Measurements from ENCODE around the gene PRKAG2. TPM values are rescaled to one million over a fixed set of nuclear protein-coding genes. Genes with fewer than 3 reads are reported as not detected.

The PRKAG2 gene
- total and polyA plus RNA-seq, 9 donors: 9.3 to 37.7 (median 22.6) TPM

DNA sequence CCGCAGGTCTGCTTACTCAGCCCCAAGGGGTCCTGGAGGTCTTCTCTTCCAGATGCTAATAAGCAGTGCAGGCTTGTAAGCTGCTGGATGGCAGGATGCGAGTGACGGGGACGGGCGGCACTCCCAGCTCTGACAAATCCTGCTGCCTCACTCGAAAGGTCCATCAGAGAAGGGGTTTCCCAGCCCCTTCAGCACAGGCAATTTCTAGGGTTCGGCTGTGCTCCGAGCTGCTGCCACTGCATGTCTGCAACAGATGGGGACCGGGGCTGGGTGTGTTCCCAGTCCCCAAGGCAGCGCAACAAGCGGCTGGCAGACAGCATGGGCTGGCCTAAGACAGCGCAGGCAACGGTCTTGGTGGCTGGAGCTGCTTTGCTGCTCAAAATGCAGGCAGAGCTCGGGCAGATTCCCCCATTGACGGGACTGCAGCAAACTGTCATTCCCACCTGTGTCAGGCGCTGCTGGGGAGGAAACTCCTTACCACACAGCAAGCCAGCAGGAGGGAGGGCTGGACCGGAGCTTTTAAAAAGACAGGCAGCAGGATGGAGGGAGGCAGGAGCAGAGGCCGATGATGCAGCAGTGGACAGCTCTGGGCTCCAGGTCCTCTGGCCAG is 62.4 kb downstream of the PRKAG2 start:
- Histone ChIP-seq H3K27ac (no peak overlapping the region), H3K9me3 (no peaks in the 10 kb centered on the region), H3K36me3 (no peaks in the 10 kb centered on the region), H3K4me3 (no peak overlapping the region), H3K4me1 (ENCODE audit: insufficient read depth) (no peaks in the 10 kb centered on the region), H3K27me3 (no peaks in the 10 kb centered on the region)
- intact Hi-C loops (cut with DNase I): no loop called here
- no peak for DNase-seq
- 72 to 79% (median 77%) methylated on average over 18 of the region's 18 CpGs for WGBS, 3 donors
- TF ChIP-seq, protein P1, sequence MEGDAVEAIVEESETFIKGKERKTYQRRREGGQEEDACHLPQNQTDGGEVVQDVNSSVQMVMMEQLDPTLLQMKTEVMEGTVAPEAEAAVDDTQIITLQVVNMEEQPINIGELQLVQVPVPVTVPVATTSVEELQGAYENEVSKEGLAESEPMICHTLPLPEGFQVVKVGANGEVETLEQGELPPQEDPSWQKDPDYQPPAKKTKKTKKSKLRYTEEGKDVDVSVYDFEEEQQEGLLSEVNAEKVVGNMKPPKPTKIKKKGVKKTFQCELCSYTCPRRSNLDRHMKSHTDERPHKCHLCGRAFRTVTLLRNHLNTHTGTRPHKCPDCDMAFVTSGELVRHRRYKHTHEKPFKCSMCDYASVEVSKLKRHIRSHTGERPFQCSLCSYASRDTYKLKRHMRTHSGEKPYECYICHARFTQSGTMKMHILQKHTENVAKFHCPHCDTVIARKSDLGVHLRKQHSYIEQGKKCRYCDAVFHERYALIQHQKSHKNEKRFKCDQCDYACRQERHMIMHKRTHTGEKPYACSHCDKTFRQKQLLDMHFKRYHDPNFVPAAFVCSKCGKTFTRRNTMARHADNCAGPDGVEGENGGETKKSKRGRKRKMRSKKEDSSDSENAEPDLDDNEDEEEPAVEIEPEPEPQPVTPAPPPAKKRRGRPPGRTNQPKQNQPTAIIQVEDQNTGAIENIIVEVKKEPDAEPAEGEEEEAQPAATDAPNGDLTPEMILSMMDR (IDR thresholded peaks at IDR 0.05): no peak
- no peak for TF ChIP-seq EP300 (IDR thresholded peaks at IDR 0.05)
- no peak for TF ChIP-seq POLR2A (IDR thresholded peaks at IDR 0.05)

DNA sequence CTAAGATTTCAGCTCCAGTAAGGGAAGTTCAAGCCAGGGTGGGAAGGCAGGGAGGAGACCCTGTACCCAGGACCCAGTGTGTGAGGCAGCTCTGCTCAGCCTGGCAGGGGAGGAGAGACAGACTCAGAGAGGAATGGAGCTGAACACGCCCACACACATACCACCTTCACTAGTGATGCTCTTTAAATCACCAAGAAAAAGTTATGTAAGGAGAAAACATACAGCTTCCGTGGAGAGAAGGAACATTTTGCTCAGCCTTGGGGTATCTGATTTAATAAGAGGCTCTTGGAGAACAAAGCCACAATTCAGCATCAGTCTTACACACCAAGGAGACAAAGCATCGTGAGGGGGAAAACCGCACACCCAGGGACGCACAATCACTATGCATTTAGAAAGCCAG is 62.9 kb downstream of the PRKAG2 start:
- TF ChIP-seq POLR2A (IDR thresholded peaks at IDR 0.05) (no peak), EP300 (IDR thresholded peaks at IDR 0.05) (no peak)
- TF ChIP-seq, protein P1 (IDR thresholded peaks at IDR 0.05): no peak
- no peak for DNase-seq
- WGBS, 3 donors: 77 to 81% (median 77%) methylated on average over 5 of the region's 5 CpGs
- intact Hi-C loops (cut with DNase I): no loop called here
- no peaks in the 10 kb centered on the region for H3K27me3 ChIP-seq
- H3K27ac ChIP-seq: no peak overlapping the region
- H3K4me3 ChIP-seq: no peak overlapping the region
- no peaks in the 10 kb centered on the region for H3K36me3 ChIP-seq
- no peaks in the 10 kb centered on the region for H3K4me1 ChIP-seq (ENCODE audit: insufficient read depth)
- H3K9me3 ChIP-seq: no peaks in the 10 kb centered on the region

DNA sequence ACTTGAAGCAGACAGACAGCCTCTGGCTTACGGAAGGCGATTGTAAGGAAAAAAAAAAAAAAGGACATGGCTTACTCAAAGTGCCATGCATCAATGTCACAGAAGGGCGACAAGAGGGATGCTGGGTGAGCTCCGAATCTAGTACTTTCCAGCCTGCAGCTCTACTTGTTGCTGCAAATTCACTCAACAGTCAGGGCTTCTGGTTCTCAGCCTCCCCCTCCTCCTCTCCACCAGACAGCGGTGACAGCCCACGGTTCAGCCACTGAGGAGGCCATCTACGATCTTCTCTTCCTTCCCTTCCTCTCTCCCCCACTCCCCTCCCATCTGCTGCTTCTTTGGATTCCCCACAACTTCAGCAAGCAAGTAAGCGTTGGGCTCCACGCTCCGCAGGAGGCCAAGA is 63.5 kb downstream of the PRKAG2 start:
- no peak for TF ChIP-seq EP300 (IDR thresholded peaks at IDR 0.05)
- no peak for TF ChIP-seq POLR2A (IDR thresholded peaks at IDR 0.05)
- TF ChIP-seq, protein P1 (IDR thresholded peaks at IDR 0.05): no peak
- Histone ChIP-seq H3K4me1 (ENCODE audit: insufficient read depth) (no peaks in the 10 kb centered on the region), H3K9me3 (no peaks in the 10 kb centered on the region), H3K4me3 (no peak overlapping the region), H3K27ac (no peak overlapping the region), H3K36me3 (no peaks in the 10 kb centered on the region), H3K27me3 (no peaks in the 10 kb centered on the region)
- intact Hi-C loops (cut with DNase I): no loop called here
- DNase-seq: no peak
- WGBS, 3 donors: 73 to 80% (median 78%) methylated on average over 10 of the region's 10 CpGs

DNA sequence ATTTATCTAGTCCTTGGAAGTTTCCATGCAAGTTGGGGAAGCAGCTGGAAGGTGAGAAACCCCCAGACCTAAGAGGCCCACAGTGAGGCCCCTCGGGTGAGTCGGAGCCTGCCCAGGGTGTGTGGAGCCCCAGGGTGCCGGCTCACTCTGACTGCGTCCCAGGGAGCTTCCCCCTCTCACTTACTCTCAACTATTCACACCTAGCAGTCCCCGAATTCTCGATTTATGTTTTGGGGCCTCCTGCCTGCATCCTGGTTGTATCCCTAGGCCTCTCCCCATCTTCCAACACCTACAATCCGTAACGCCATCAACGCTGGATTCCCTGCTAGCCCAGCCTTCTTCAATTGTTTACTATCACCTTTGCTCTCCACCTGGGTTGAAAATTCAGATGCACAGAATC is 63.9 kb downstream of the PRKAG2 start:
- Histone ChIP-seq H3K36me3 (no peaks in the 10 kb centered on the region), H3K27me3 (no peaks in the 10 kb centered on the region), H3K4me1 (ENCODE audit: insufficient read depth) (no peaks in the 10 kb centered on the region), H3K27ac (no peak overlapping the region), H3K4me3 (no peak overlapping the region), H3K9me3 (no peaks in the 10 kb centered on the region)
- TF ChIP-seq EP300 (IDR thresholded peaks at IDR 0.05) (no peak), POLR2A (IDR thresholded peaks at IDR 0.05) (no peak)
- TF ChIP-seq, protein P1 (IDR thresholded peaks at IDR 0.05): no peak
- intact Hi-C loops (cut with DNase I): no loop called here
- DNase-seq: no peak
- 81 to 86% (median 82%) methylated on average over 9 of the region's 9 CpGs for WGBS, 3 donors
